Colonic mucosa (tissue), 4 donors: ENCODE measurements around the gene MTPN. TPM values are rescaled to one million over a fixed set of nuclear protein-coding genes. Genes with fewer than 3 reads are reported as not detected.

Experiments
- DNase-seq: peaks from one replicate; pipeline ENCODE4 v3.0.0-alpha.2; 2020
- H3K27ac ChIP-seq: fragments of 200-600 bp; one replicate; pipeline ENCODE4 v1.8.0; 2021
- H3K27me3 ChIP-seq: fragments of 200-600 bp; one replicate; pipeline ENCODE4 v1.8.0; 2021
- H3K36me3 ChIP-seq: fragments of 200-600 bp; one replicate; pipeline ENCODE4 v1.8.0; 2021
- H3K4me1 ChIP-seq: fragments of 200-600 bp; one replicate; pipeline ENCODE4 v1.8.0; 2021; ENCODE audit warnings: mild to moderate bottlenecking
- H3K4me3 ChIP-seq: fragments of 200-600 bp; one replicate; pipeline ENCODE4 v1.8.0; 2021
- H3K9ac ChIP-seq, 2 donors: one replicate each; pipeline ENCODE4 v1.7.0; 2013; ENCODE audit warnings: control low read depth in 2 of 2, low read depth in 2 of 2, low read length in 2 of 2
- H3K9me3 ChIP-seq: fragments of 200-600 bp; one replicate; pipeline ENCODE4 v1.8.0; 2021
- CTCF ChIP-seq: fragments of 200-600 bp; IDR thresholded peaks from one replicate; pipeline ENCODE4 v1.8.0; 2022; ENCODE audit warnings: antibody characterized with exemption, mild to moderate bottlenecking
- intact Hi-C: fragments of 100-400 bp; cut with DNase I; formaldehyde crosslinking; loops from one replicate; pipeline ENCODE4 v1.14.1; 2022
- total RNA-seq, 2 donors: library from RNA; stranded (reverse); fragmentation: NEBNext Ultra II Directional in 1 of 2; extraction: Animal tissue kit (Norgen Biotek cat#: 25700) in 1 of 2; gene quantifications; one replicate each; pipeline ENCODE4 v1.2.1, GENCODE V29; 2021
- donor health status: healthy.
- donor health status: DM: no; HTN: no; CAD: no.
- donor health status: DM: no; HTN: no; CAD: no.

The MTPN gene
- total RNA-seq, 2 donors from 2014 or later = 101 to 109 TPM

GRCh38 chr7:135901585-135902540 lies 75.3 kb downstream of the MTPN start:
- no peaks in the 10 kb centered on the region for H3K9me3 ChIP-seq
- H3K9ac ChIP-seq = no peak overlapping the region
- no peak overlapping the region for H3K4me3 ChIP-seq
- intact Hi-C loops = no loop called here
- H3K4me1 ChIP-seq = no peaks in the 10 kb centered on the region
- no peaks in the 10 kb centered on the region for H3K27me3 ChIP-seq
- no peaks in the 10 kb centered on the region for H3K36me3 ChIP-seq
- no peak overlapping the region for H3K27ac ChIP-seq
- DNase-seq = no peak
- no peak for TF ChIP-seq CTCF

GRCh38 chr7:135900065-135900546 lies 77.1 kb downstream of the MTPN start:
- intact Hi-C loops = no loop called here
- no peaks in the 10 kb centered on the region for H3K9me3 ChIP-seq
- H3K36me3 ChIP-seq = no peaks in the 10 kb centered on the region
- no peak overlapping the region for H3K9ac ChIP-seq
- no peak for TF ChIP-seq CTCF
- DNase-seq = no peak
- H3K4me3 ChIP-seq = no peak overlapping the region
- no peaks in the 10 kb centered on the region for H3K4me1 ChIP-seq
- no peaks in the 10 kb centered on the region for H3K27me3 ChIP-seq
- H3K27ac ChIP-seq = no peak overlapping the region

GRCh38 chr7:135899458-135900064 lies 77.6 kb downstream of the MTPN start:
- no peak for DNase-seq
- H3K4me3 ChIP-seq = no peak overlapping the region
- H3K27me3 ChIP-seq = no peaks in the 10 kb centered on the region
- no peak for TF ChIP-seq CTCF
- intact Hi-C loops = no loop called here
- H3K27ac ChIP-seq = no peak overlapping the region
- no peaks in the 10 kb centered on the region for H3K4me1 ChIP-seq
- H3K9me3 ChIP-seq = no peaks in the 10 kb centered on the region
- H3K9ac ChIP-seq = no peak overlapping the region
- no peaks in the 10 kb centered on the region for H3K36me3 ChIP-seq

- no peaks in the 10 kb centered on the region for H3K4me1 ChIP-seq
- H3K4me3 ChIP-seq = no peak overlapping the region
- H3K9me3 ChIP-seq = no peaks in the 10 kb centered on the region
- H3K36me3 ChIP-seq = no peaks in the 10 kb centered on the region
- no peak for TF ChIP-seq CTCF
- no peaks in the 10 kb centered on the region for H3K27me3 ChIP-seq
- no peak overlapping the region for H3K27ac ChIP-seq
- no peak for DNase-seq
- intact Hi-C loops = no loop called here
- no peak overlapping the region for H3K9ac ChIP-seq
These were observed 78.9 kb downstream of the MTPN start for GRCh38 chr7:135898226-135898625.

GRCh38 chr7:135894816-135895215 lies 82.3 kb downstream of the MTPN start:
- no peak for TF ChIP-seq CTCF
- no peak for DNase-seq
- no peak overlapping the region for H3K27ac ChIP-seq
- H3K36me3 ChIP-seq = no peaks in the 10 kb centered on the region
- H3K4me1 ChIP-seq = no peaks in the 10 kb centered on the region
- no peaks in the 10 kb centered on the region for H3K27me3 ChIP-seq
- H3K4me3 ChIP-seq = no peak overlapping the region
- no peaks in the 10 kb centered on the region for H3K9me3 ChIP-seq
- no peak overlapping the region for H3K9ac ChIP-seq
- intact Hi-C loops = no loop called here
